Astrocyte (in vitro differentiated cells and primary cell): ENCODE results near the gene LRFN5.

Experiments
- EZH2 ChIP-seq: IDR thresholded peaks from 2 replicates; pipeline ENCODE4 v1.6.1; 2012; ENCODE audit warnings: mild to moderate bottlenecking, low read length, inconsistent platforms; ENCODE audit not compliant: insufficient read depth
- TF ChIP-seq, protein P1 (sequence below): IDR thresholded peaks from 2 replicates; pipeline ENCODE4 v1.5.1; 2011; ENCODE audit warnings: low read depth, mild to moderate bottlenecking, inconsistent platforms, low read length, moderate library complexity; ENCODE audit not compliant: insufficient read depth

DNA sequence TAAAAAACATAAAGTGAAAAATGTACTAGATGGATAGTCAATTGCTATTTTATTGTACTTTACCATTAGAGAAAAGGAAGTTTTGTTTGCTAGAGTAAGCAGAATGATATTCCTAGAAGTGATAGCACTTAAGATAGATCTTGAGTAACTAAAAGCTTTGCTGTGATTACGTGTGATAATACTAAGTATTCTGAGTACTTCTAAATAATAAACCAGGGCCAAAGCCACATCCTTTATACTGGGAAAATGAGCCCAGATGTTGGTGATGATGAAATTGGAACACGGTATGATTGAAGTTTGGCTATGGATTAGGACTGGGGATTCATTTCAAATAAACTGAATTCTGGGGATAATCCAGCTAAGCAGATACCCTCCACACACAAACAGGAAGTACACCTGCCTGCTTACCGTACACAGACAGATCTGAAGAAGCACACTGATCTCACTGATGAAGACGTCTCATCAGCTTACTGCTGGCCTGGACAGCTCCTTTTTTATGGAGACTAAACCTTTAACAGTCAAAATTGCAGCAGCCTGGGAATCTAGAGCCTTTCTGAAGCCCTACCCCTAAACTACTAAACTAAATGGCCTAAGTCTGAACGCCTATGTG is 199.8 kb downstream of the LRFN5 start:
- TF ChIP-seq, protein P1, sequence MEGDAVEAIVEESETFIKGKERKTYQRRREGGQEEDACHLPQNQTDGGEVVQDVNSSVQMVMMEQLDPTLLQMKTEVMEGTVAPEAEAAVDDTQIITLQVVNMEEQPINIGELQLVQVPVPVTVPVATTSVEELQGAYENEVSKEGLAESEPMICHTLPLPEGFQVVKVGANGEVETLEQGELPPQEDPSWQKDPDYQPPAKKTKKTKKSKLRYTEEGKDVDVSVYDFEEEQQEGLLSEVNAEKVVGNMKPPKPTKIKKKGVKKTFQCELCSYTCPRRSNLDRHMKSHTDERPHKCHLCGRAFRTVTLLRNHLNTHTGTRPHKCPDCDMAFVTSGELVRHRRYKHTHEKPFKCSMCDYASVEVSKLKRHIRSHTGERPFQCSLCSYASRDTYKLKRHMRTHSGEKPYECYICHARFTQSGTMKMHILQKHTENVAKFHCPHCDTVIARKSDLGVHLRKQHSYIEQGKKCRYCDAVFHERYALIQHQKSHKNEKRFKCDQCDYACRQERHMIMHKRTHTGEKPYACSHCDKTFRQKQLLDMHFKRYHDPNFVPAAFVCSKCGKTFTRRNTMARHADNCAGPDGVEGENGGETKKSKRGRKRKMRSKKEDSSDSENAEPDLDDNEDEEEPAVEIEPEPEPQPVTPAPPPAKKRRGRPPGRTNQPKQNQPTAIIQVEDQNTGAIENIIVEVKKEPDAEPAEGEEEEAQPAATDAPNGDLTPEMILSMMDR, result no peak
- TF ChIP-seq EZH2, result no peak
